CD14-positive monocyte (primary cell): ENCODE results near the gene SESN3. TPM values are rescaled to one million over a fixed set of nuclear protein-coding genes. Genes with fewer than 3 reads are reported as not detected.

Source experiments
- DNase-seq, 3 donors: peaks; one replicate each; pipeline ENCODE4 v3.0.0-alpha.2; 2011 to 2022
- H2AFZ ChIP-seq: 2 replicates; pipeline ENCODE4 v1.6.0; 2012; ENCODE audit warnings: mild to moderate bottlenecking, low read depth, low read length, inconsistent platforms; ENCODE audit not compliant: insufficient read depth, poor library complexity, severe bottlenecking
- H3K27ac ChIP-seq, 2 donors: 1 replicate in 1 of 2; 2 replicates in 1 of 2; pipeline ENCODE4 v1.5.1; 2012 to 2013; ENCODE audit warnings: low read length in 2 of 2, control low read depth in 1 of 2, inconsistent platforms in 1 of 2, low read depth in 1 of 2, mild to moderate bottlenecking in 1 of 2
- H3K27me3 ChIP-seq, 2 donors: one replicate each; pipeline versions ENCODE4 v1.6.0 to v1.6.1; 2011 to 2013; ENCODE audit warnings: low read length in 2 of 2; ENCODE audit not compliant: control insufficient read depth in 2 of 2, insufficient read depth in 2 of 2
- H3K36me3 ChIP-seq, 2 donors: replicated peaks in 1 of 2; 1 replicate in 1 of 2; 2 replicates in 1 of 2; pipeline versions ENCODE4 v1.5.1 to v1.6.1; 2012 to 2013; ENCODE audit warnings: low read length in 2 of 2, control low read depth in 1 of 2, inconsistent platforms in 1 of 2, mild to moderate bottlenecking in 1 of 2; ENCODE audit not compliant: insufficient read depth in 2 of 2, control insufficient read depth in 1 of 2
- H3K4me1 ChIP-seq, 2 donors: 1 replicate in 1 of 2; 2 replicates in 1 of 2; pipeline versions ENCODE4 v1.5.1 to v1.6.1; 2012 to 2013; ENCODE audit warnings: low read length in 2 of 2, control low read depth in 1 of 2, inconsistent platforms in 1 of 2, mild to moderate bottlenecking in 1 of 2, moderate library complexity in 1 of 2; ENCODE audit not compliant: insufficient read depth in 2 of 2, control insufficient read depth in 1 of 2
- H3K4me2 ChIP-seq: replicated peaks from 2 replicates; pipeline ENCODE3; 2012; ENCODE audit warnings: low read length, moderate library complexity, mild to moderate bottlenecking; ENCODE audit not compliant: poor library complexity, severe bottlenecking; ENCODE audit errors: extremely low read depth
- H3K4me3 ChIP-seq, 3 experiments: fragments of 200-600 bp in 1 of 3; sonication (generic) in 1 of 3; replicated peaks in 1 of 3; 1 replicate in 2 of 3; 2 replicates in 1 of 3; pipeline ENCODE4 v1.5.1; 2011 to 2013; ENCODE audit warnings: low read length in 3 of 3, mild to moderate bottlenecking in 3 of 3, control low read depth in 2 of 3, low read depth in 2 of 3, inconsistent platforms in 1 of 3, moderate library complexity in 1 of 3
- H3K79me2 ChIP-seq: 2 replicates; pipeline ENCODE4 v1.6.0; 2012; ENCODE audit warnings: mild to moderate bottlenecking, control low read depth, inconsistent platforms, low read length, moderate library complexity; ENCODE audit not compliant: insufficient read depth
- H3K9ac ChIP-seq: 2 replicates; pipeline ENCODE4 v1.6.0; 2017; ENCODE audit warnings: low read length, mild to moderate bottlenecking; ENCODE audit not compliant: insufficient read depth, poor library complexity, severe bottlenecking
- H3K9me3 ChIP-seq, 2 donors: replicated peaks in 1 of 2; 1 replicate in 1 of 2; 2 replicates in 1 of 2; pipeline versions ENCODE4 v1.5.1 to v1.6.1; 2012 to 2013; ENCODE audit warnings: low read length in 2 of 2, control low read depth in 1 of 2; ENCODE audit not compliant: control insufficient read depth in 1 of 2, insufficient read depth in 1 of 2
- H4K20me1 ChIP-seq: 2 replicates; pipeline ENCODE4 v1.6.0; 2012; ENCODE audit warnings: mild to moderate bottlenecking, low read length, control low read depth, moderate library complexity; ENCODE audit not compliant: insufficient read depth
- H3K27ac Mint-ChIP-seq, 7 donors: one replicate each; pipeline ENCODE4 v1.8.0; 2020; ENCODE audit warnings: mild to moderate bottlenecking in 7 of 7, mixed read lengths in 7 of 7, moderate library complexity in 6 of 7, inconsistent platforms in 2 of 7
- H3K27me3 Mint-ChIP-seq, 3 donors: one replicate each; pipeline ENCODE4 v1.8.0; 2021 to 2022; ENCODE audit warnings: low read depth in 3 of 3, mild to moderate bottlenecking in 3 of 3, mixed read lengths in 3 of 3, moderate library complexity in 3 of 3, inconsistent platforms in 1 of 3
- H3K36me3 Mint-ChIP-seq, 2 donors: one replicate each; pipeline ENCODE4 v1.8.0; 2020; ENCODE audit warnings: mixed read lengths in 2 of 2, inconsistent platforms in 1 of 2, mild to moderate bottlenecking in 1 of 2
- H3K4me1 Mint-ChIP-seq: one replicate; pipeline ENCODE4 v1.8.0; 2020; ENCODE audit warnings: mild to moderate bottlenecking, mixed read lengths
- H3K4me3 Mint-ChIP-seq, 2 donors: one replicate each; pipeline ENCODE4 v1.8.0; 2020; ENCODE audit warnings: mild to moderate bottlenecking in 2 of 2, mixed read lengths in 2 of 2, moderate library complexity in 1 of 2
- H3K9me3 Mint-ChIP-seq, 7 donors: one replicate each; pipeline ENCODE4 v1.8.0; 2020 to 2022; ENCODE audit warnings: mixed read lengths in 7 of 7, mild to moderate bottlenecking in 6 of 7, moderate library complexity in 6 of 7, inconsistent platforms in 2 of 7
- WGBS: methylation state at CpG from one replicate; pipeline ENCODE4 v1.1.5; 2013; ENCODE audit warnings: missing lambda C conversion rate; ENCODE audit not compliant: insufficient coverage; 5-methylcytosine and 5-hydroxymethylcytosine counted together
- intact Hi-C, 2 donors: fragments of 100-400 bp; cut with micrococcal nuclease; formaldehyde crosslinking; loops; one replicate each; pipeline versions ENCODE4 v1.15.0 to v1.15.1; 2023
- polyA plus RNA-seq, 3 donors: library from polyadenylated mRNA; depleted of rRNA in 1 of 3; unstranded in 2 of 3; stranded (reverse) in 1 of 3; fragments of 300-500 nt in 2 of 3; fragments of >200 nt in 1 of 3; fragmentation: Illumina TruSeq in 2 of 3; gene quantifications; 1 replicate in 2 of 3; 2 replicates in 1 of 3; pipeline ENCODE4 v1.2.3, GENCODE V29; 2012 to 2021
- TF ChIP-seq, protein P1 (sequence below): fragments of 200-600 bp; IDR thresholded peaks from one replicate; pipeline ENCODE4 v1.8.0; 2022; ENCODE audit warnings: antibody characterized with exemption, mild to moderate bottlenecking

SESN3 gene
- polyA plus RNA-seq, 3 donors, result 1.1 to 7.4 (median 1.4) TPM

DNA sequence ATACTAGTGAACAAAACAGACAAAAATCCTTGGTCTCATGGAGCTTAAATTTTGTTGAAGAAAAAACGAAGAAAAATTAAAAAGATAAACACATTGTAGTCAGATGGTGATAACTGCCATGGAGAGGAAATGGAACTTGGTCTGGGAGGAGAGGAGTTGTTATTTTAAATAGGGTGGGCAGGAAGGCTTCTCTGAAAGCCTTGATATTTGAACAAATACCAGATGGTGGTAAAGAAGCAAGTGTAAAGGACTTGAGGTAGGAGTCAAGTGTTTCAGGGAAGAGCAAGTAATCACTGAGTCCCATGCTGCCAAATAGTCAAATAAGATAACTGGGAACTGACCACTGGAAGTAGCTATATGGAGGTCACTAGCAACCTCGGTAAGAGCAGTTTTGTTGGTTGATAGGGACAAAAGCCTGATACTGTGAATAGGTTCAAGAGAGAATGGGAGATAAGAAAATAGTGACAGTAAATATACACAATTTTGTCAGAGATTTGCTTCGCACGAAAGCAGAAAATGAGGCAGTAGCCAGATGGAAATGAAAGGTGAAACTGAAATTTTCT is 55.1 kb downstream of the SESN3 start:
- Histone ChIP-seq H3K4me1 (no peaks in the 10 kb centered on the region), H3K79me2 (no peaks in the 10 kb centered on the region), H3K27me3 (no peaks in the 10 kb centered on the region), H4K20me1 (no peaks in the 10 kb centered on the region), H3K9me3 (no peaks in the 10 kb centered on the region), H3K4me2 (no peak overlapping the region), H3K9ac (no peak overlapping the region), H3K27ac (peak overlapping the region in 1 of 2 donors; percentile 14), H2AFZ (no peak overlapping the region), H3K36me3 (peaks cover 94% of the 10 kb centered on the region in 2 donors), H3K4me3 (no peak overlapping the region)
- TF ChIP-seq, protein P1, sequence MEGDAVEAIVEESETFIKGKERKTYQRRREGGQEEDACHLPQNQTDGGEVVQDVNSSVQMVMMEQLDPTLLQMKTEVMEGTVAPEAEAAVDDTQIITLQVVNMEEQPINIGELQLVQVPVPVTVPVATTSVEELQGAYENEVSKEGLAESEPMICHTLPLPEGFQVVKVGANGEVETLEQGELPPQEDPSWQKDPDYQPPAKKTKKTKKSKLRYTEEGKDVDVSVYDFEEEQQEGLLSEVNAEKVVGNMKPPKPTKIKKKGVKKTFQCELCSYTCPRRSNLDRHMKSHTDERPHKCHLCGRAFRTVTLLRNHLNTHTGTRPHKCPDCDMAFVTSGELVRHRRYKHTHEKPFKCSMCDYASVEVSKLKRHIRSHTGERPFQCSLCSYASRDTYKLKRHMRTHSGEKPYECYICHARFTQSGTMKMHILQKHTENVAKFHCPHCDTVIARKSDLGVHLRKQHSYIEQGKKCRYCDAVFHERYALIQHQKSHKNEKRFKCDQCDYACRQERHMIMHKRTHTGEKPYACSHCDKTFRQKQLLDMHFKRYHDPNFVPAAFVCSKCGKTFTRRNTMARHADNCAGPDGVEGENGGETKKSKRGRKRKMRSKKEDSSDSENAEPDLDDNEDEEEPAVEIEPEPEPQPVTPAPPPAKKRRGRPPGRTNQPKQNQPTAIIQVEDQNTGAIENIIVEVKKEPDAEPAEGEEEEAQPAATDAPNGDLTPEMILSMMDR, result no peak
- no peak for DNase-seq
- Mint-ChIP-seq H3K4me3 (no peak overlapping the region), H3K27ac (peak overlapping the region in 1 of 7 donors; percentile 14), H3K36me3 (peaks cover 65 to 67% of the 10 kb centered on the region in 2 donors), H3K27me3 (no peaks in the 10 kb centered on the region), H3K9me3 (no peaks in the 10 kb centered on the region), H3K4me1 (no peaks in the 10 kb centered on the region)
- WGBS, result 100% methylated on average over 2 of the region's 4 CpGs
- intact Hi-C loops, result no loop called here

DNA sequence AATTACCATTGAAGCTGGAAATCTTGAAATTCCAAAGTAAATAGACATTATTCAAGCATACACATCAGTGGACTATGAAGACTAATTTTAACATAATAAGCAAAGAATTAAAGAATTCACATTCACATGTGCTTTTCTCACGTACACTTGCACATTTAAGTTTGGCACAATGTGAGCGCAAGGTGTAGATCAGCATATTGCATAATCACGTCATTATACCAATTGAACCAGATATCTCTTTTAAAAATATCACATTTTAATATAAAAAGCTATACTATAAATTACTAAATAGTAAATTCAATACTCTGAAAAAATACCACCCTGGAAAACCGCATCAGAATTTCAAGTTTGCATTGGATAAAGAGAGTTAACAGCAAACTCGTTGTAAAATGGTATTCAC is 60.7 kb downstream of the SESN3 start:
- intact Hi-C loops, result no loop called here
- H3K27ac Mint-ChIP-seq, result no peak overlapping the region
- no peaks in the 10 kb centered on the region for H3K27me3 ChIP-seq

More for the DNA sequence above, 60.7 kb downstream of the SESN3 start:
- Mint-ChIP-seq H3K4me3 (no peak overlapping the region), H3K36me3 (peaks cover 29 to 37% of the 10 kb centered on the region in 2 donors), H3K9me3 (no peaks in the 10 kb centered on the region), H3K27me3 (no peaks in the 10 kb centered on the region), H3K4me1 (peaks cover 7% of the 10 kb centered on the region)
- no peak for DNase-seq
- Histone ChIP-seq H3K27ac (no peak overlapping the region), H4K20me1 (no peaks in the 10 kb centered on the region), H3K9me3 (no peaks in the 10 kb centered on the region), H3K9ac (no peak overlapping the region), H3K4me3 (no peak overlapping the region), H3K4me2 (no peak overlapping the region), H2AFZ (no peak overlapping the region), H3K4me1 (no peaks in the 10 kb centered on the region), H3K36me3 (peaks cover 47 to 52% of the 10 kb centered on the region in 2 donors), H3K79me2 (no peaks in the 10 kb centered on the region)
- 100% methylated on average over 1 of the region's 5 CpGs for WGBS
- TF ChIP-seq, protein P1, result no peak
